Measurements from ENCODE around the gene PRDM11.
A peak's percentile ranks its signal among the peaks of the same experiment; 100 is the strongest.
"Not testable (repeated sequence)": the region's sequence is repeated elsewhere in the genome, so short reads cannot be mapped to it uniquely, and the experiment has no call there.

The PRDM11 gene

GRCh38 chr11:45108070-45109064 is 38.1 kb upstream of the PRDM11 start:
- no peak for TF ChIP-seq CTCF (conservative IDR thresholded peaks at IDR 0.05; ENCODE audit: low read depth, low read length)
- no peak overlapping the region for H3K4me3 ChIP-seq (ENCODE audit: low read length)
- DNase-seq (ENCODE audit: low read depth) = no peak

DNA sequence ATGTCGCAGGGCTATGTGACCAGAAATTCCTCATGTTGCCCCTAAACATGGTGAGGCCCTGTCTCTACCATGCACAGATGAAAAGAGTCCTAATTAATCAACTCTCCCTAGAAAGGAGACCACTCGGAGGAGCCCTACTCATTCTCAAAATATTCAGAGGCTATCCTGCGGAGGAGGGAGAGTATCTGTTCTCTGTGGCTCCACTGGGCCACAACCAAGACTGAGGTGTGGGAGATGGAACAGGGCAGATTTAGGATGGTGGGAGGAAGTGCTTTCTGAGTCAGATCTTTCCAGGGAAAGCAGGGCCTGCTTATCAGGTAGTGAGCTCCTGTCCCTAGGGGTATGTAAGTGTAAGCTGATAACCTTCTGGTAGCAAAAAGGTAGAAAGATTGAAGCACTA is 37.0 kb upstream of the PRDM11 start:
- TF ChIP-seq CTCF (conservative IDR thresholded peaks at IDR 0.05; ENCODE audit: low read depth, low read length) = no peak
- no peak for DNase-seq (ENCODE audit: low read depth)
- no peak overlapping the region for H3K4me3 ChIP-seq (ENCODE audit: low read length)

- H3K4me3 ChIP-seq (ENCODE audit: low read length) = no peak overlapping the region
- peak; percentile 75 for TF ChIP-seq CTCF (conservative IDR thresholded peaks at IDR 0.05; ENCODE audit: low read depth, low read length)
- no peak for DNase-seq (ENCODE audit: low read depth)
Measured at GRCh38 chr11:45110562-45110961, 35.9 kb upstream of the PRDM11 start.

DNA sequence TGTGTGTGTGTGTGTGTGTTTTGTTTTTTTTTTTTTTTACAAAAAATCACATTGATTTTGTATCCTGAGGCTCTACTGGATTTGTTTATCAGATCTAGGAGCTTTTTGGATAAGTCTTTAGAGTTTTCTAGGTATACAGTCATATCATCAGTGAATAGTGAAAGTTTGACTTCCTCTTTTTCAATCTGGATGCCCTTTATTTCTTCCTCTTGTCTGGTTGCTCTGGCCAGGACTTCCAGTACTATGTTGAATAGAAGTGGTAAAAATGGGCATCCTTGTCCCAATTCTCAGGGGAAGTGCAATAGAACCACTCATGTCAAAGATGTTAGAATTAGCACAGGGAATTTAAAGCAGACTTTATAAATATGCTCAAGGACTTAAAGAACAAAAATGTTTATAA is 32.6 kb upstream of the PRDM11 start:
- TF ChIP-seq CTCF (conservative IDR thresholded peaks at IDR 0.05; ENCODE audit: low read depth, low read length) = no peak
- no peak for DNase-seq (ENCODE audit: low read depth)
- no peak overlapping the region for H3K4me3 ChIP-seq (ENCODE audit: low read length)

- not testable (repeated sequence) for H3K4me3 ChIP-seq (ENCODE audit: low read length); DNase-seq (ENCODE audit: low read depth)
Measured at GRCh38 chr11:45127836-45128235, 18.6 kb upstream of the PRDM11 start.

DNA sequence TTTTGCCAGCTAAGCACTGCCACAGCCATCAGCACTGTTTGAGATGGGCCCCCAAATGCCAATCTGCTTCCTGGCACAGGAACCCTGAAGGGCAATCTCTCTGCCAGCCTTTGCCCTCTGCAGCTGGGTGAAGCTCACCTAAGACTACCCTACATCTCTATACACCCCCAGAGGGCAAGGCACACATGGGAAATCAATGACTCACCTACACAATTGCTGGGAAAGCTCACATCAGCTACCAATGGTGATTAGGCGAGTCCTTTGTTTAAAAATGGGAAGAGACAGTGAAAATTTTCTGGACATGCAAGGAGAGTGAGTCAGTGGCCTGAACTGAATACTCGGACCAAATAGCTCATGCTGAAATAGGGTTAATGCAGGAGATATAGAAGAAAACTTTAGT is 12.6 kb upstream of the PRDM11 start:
- no peak for TF ChIP-seq CTCF (conservative IDR thresholded peaks at IDR 0.05; ENCODE audit: low read depth, low read length)
- DNase-seq (ENCODE audit: low read depth) = no peak
- H3K4me3 ChIP-seq (ENCODE audit: low read length) = no peak overlapping the region

GRCh38 chr11:45141171-45141570 is 5.3 kb upstream of the PRDM11 start:
- no peak for DNase-seq (ENCODE audit: low read depth)
- no peak overlapping the region for H3K4me3 ChIP-seq (ENCODE audit: low read length)
- TF ChIP-seq CTCF (conservative IDR thresholded peaks at IDR 0.05; ENCODE audit: low read depth, low read length) = no peak
